NCI-H82 (cell line): ENCODE measurements around the gene NALCN.
A peak's percentile ranks its signal among the peaks of the same experiment; 100 is the strongest.

Experiments used
- DNase-seq: peaks from one replicate; lab custom pipeline; 2025; lab: John Stamatoyannopoulos, UW

The NALCN gene

DNA sequence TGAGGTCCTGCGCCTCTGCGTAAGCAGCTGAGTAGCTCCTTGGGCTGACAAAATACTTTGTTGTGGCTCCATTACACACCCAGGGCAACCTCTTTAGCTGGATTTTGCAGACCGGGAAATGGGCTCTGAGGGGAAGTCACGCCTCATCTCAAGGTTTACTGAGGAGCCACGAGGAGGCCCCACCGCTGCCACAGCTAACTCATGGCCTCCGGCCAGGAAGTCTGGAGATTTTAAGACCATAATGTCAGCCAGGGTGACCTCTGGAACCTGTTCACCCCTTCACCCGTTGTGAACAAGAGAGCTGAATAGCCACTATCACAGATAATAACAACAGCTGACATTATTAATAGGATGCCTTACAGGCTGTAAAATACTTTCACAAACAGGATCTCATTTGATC lies 390.4 kb downstream of the NALCN start:
- DNase-seq: peak; percentile 58

DNA sequence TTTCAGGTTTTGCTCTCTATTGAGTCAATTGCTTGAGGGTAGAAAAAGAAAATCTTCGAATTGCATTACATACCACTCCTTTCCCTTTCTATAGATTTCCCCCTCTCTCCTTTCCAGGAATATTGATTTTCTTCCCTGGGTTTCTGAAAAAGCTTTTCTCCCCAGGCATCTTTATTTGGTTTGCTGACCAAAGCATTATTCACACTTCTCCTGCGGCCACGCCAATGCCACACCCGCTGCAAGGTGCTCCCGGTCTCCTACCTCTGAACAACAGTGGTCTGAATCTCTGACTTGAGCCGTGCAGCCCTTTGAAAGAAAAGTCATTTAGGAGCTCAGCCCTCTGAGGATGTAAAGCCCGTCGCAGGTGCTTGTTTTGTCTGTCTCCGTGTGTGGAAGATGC lies 390.8 kb downstream of the NALCN start:
- DNase-seq: no peak

DNA sequence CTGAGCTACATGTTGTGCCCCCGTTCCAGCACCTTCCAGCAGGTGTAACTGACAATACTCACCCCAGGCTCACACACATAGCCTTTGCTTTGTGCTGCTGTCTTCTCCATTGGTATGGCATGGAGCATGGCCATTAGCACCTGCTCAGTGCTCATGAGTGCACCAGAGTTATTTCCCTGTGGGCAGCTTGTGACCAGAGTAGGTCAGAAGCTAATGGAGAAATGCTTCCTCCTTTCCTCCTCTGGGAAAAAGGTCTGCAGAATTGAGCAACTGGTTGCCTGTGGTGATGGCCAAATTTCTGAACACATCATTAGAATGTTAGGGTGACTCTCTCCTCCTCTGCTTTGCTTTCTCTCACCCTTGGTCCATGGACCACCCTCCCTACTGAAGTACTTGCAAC lies 397.2 kb downstream of the NALCN start:
- DNase-seq: no peak

DNA sequence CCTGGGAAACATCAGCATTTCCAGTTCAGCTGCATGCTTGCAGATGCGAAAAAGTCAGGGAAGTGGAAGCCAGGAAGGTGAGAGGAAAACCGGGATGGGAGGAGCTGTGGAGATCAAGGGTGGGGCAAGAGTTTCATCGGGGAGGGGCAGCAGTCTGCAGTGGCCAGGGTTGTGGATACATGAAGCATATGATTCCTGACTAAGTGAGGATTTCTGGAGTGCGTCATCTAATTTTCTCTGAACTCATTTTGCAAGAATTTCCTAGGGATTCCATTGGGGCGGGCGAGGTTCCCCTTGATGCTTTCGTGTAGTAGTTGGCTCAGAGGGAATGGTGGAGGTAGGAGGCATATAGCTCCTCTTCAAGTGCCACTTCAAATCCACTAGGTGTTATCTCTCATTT lies 397.6 kb downstream of the NALCN start:
- DNase-seq: no peak

DNA sequence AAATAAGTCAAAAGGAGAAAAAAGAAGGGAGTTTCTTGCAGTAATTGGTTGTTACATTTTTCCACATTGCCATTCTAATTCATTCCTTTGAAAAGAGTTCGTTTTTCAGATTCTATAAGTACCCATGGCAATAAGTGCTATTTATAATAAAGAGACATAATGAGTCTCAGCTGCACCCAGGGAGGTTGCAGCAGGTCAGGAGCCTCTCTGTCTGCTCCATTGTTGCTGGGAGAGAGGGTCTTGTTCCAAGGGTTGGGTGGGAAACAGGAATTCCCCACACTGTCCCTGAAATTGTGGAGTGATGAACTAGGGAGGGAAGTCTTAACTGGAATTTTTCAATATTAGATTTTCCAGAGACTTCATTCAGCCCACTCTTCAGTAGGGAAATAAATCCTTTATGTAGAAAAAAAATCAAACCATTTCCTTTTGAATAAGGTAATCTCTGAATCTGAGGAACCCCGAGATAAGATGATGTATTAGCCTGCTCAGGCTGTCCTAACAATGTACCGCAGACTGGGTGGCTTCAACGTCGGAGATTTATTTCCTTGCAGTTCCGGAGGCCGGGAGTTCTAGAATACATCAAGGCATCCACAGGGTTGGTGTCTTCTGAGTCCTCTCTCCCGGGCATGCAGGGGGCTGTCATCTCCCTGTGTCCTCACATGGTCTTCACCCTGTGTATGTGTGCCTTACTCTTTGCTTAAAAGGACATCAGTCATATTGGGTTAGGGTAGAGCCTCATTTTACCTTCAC lies 399.0 kb downstream of the NALCN start:
- no peak for DNase-seq

DNA sequence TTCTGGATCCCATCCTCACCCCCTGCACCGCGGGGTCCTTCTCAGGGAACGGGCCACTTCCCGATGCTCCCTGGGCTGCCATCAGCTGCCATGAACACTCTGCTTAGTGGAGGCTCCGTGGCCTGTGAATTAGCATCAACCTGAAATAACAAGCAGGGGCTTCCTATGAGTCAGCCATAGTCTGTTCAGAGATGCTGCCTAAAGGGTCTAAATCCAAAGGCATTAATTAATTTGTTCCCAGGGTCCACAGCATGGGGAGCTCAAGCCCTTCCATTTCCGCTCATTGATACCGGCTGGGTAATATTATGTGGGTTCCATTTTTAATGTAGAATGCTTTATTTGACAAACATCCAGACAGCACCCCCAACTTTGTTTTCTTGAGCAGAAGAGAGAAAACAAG lies 399.8 kb downstream of the NALCN start:
- DNase-seq: no peak

DNA sequence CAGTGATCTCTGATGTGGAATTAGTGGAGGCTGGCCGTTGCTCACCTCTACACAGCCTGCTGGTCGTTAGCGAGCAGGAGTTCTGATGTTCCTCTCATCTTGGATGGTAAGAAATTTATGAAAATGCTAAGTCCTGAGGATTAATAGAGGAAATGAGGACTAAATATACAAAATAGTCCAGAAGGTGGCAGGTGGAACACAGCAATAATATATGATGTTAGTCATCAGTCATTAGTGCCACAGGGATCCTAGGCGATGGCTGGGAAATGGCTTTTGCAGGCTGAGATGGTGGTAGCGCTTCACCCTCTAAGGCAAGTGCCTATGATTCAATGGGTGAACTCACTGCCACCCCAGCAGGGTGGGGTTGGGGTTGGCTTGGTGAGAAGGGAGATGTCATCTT lies 403.1 kb downstream of the NALCN start:
- DNase-seq: no peak

DNA sequence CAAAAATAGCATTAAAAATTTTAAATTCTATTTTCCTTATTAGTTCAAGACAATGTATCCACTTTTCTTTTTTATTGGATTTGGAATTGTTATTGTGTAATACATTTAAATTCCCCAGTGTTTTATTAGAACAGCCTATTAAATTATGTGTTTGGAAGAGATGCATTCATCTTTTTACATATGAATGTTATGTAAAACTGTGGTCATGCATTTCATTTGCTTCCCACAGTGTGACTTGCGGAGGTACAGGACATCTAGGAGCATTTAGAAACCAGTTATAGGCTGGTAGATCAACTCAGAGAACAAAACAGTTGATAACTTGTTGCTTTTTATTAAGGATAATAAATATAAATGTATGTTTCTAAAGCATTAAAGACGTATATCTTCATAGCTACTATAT lies 406.2 kb downstream of the NALCN start:
- DNase-seq: no peak

DNA sequence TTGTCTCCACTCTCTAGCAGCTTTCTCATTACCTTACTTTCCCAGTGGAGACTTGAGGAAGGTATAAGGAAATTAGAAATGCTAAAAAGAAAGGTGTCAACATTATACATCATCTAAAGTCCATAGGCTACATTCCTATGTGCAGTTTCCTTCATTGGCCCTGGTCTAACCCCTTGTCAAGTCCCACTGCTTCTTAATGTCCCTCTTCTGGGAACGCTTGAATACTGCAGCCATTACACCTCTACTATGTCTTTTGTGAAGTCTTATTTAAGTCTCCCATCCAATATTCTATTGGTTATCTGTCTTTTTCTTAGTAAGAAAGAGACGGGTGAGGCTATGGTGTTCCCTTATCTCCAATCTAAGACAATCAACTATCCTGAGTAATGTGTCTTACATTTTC lies 409.1 kb downstream of the NALCN start:
- DNase-seq: no peak
